Measurements from ENCODE around the gene CFAP90.

CFAP90 gene

DNA sequence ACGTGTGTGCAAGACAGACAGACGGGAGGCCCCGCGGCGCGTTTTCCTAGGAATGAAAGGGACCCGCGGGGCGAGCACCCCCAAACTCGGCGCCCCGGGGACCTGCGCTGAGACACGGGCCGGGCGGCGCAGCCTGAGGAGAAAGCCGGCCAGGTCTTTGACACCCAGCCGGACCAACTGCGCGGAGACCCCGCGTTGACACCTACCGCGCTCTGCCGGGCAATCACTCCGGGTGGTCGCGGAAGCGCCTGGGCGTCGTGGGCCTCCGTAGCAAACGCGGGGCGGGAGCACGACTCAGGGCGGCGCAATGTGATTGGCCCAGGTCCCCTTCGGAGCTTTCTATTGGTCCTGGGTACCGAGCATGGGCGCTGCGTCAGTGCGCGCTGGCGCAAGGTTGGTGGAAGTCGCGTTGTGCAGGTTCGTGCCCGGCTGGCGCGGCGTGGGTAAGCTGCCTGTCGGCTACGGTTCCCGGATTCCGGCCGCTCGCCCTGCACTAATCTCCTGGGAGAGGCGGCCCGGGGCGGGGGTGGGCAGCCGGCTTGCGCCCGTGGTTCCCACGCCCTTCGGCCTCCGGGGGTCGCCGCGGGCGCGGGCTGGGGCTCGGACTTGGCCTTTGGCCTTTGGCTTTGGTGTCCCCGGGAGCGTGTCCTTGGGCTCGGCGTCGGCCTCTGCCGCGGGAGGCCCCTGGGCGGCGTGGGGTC, 18.0 kb upstream of the CFAP90 start, which contains the start of the genes FASTKD3 and MTRR:
Gene FASTKD3 (minus strand): TSS at position 259 of the 701 bp plus-strand sequence. CDS start 948 bp downstream, outside the sequence.
Gene MTRR (plus strand): TSS at position 376 of the 701 bp plus-strand sequence. CDS start 1,647 bp downstream, outside the sequence.
- Histone ChIP-seq H3K9ac (ENCODE audit: low read depth in 1 of 2, low read length in 2 of 2) (peak within 1 kb of the TSS; percentile 73 to 79), H3K27me3 (ENCODE audit: control insufficient read depth in 1 of 2, insufficient read depth in 2 of 2, low read length in 2 of 2) (no peaks in the 10 kb centered on the region), H3K27ac (ENCODE audit: low read depth, low read length) (peak within 1 kb of the TSS; percentile 28), H3K4me1 (ENCODE audit: control insufficient read depth in 1 of 2, insufficient read depth in 2 of 2, low read length in 2 of 2) (peaks cover 38 to 43% of the 10 kb centered on the region in 2 donors), H3K36me3 (ENCODE audit: control insufficient read depth in 1 of 2, insufficient read depth in 2 of 2, low read length in 2 of 2) (peaks cover 5 to 11% of the 10 kb centered on the region in 2 donors), H3K4me3 (ENCODE audit: low read depth in 1 of 2, low read length in 2 of 2) (peak within 1 kb of the TSS; percentile 79 to 83), H3K9me3 (ENCODE audit: control insufficient read depth in 1 of 2, low read length in 2 of 2) (no peaks in the 10 kb centered on the region)

GRCh38 chr5:7868427-7868772, 17.5 kb upstream of the CFAP90 start:
- Histone ChIP-seq H3K4me3 (ENCODE audit: low read depth in 1 of 2, low read length in 2 of 2) (peak overlapping the region; percentile 79 to 83), H3K27me3 (ENCODE audit: control insufficient read depth in 1 of 2, insufficient read depth in 2 of 2, low read length in 2 of 2) (no peaks in the 10 kb centered on the region), H3K9me3 (ENCODE audit: control insufficient read depth in 1 of 2, low read length in 2 of 2) (no peaks in the 10 kb centered on the region), H3K9ac (ENCODE audit: low read depth in 1 of 2, low read length in 2 of 2) (peak overlapping the region; percentile 73 to 79), H3K4me1 (ENCODE audit: control insufficient read depth in 1 of 2, insufficient read depth in 2 of 2, low read length in 2 of 2) (peaks cover 38 to 40% of the 10 kb centered on the region in 2 donors), H3K36me3 (ENCODE audit: control insufficient read depth in 1 of 2, insufficient read depth in 2 of 2, low read length in 2 of 2) (peaks cover 5 to 11% of the 10 kb centered on the region in 2 donors), H3K27ac (ENCODE audit: low read depth, low read length) (no peak overlapping the region)

GRCh38 chr5:7867260-7867659, 16.3 kb upstream of the CFAP90 start:
- H3K27ac ChIP-seq (ENCODE audit: low read depth, low read length) = no peak overlapping the region
- no peaks in the 10 kb centered on the region for H3K9me3 ChIP-seq (ENCODE audit: control insufficient read depth in 1 of 2, low read length in 2 of 2)
- peaks cover 10 to 14% of the 10 kb centered on the region in 2 donors for H3K36me3 ChIP-seq (ENCODE audit: control insufficient read depth in 1 of 2, insufficient read depth in 2 of 2, low read length in 2 of 2)
- peaks cover 33 to 34% of the 10 kb centered on the region in 2 donors for H3K4me1 ChIP-seq (ENCODE audit: control insufficient read depth in 1 of 2, insufficient read depth in 2 of 2, low read length in 2 of 2)
- peak overlapping the region in 1 of 2 donors; percentile 5 for H3K9ac ChIP-seq (ENCODE audit: low read depth in 1 of 2, low read length in 2 of 2)
- no peaks in the 10 kb centered on the region for H3K27me3 ChIP-seq (ENCODE audit: control insufficient read depth in 1 of 2, insufficient read depth in 2 of 2, low read length in 2 of 2)
- peak overlapping the region; percentile 7 to 83 for H3K4me3 ChIP-seq (ENCODE audit: low read depth in 1 of 2, low read length in 2 of 2)

- peaks cover 17 to 24% of the 10 kb centered on the region in 2 donors for H3K36me3 ChIP-seq (ENCODE audit: control insufficient read depth in 1 of 2, insufficient read depth in 2 of 2, low read length in 2 of 2)
- peaks cover 28 to 30% of the 10 kb centered on the region in 2 donors for H3K4me1 ChIP-seq (ENCODE audit: control insufficient read depth in 1 of 2, insufficient read depth in 2 of 2, low read length in 2 of 2)
- H3K9me3 ChIP-seq (ENCODE audit: control insufficient read depth in 1 of 2, low read length in 2 of 2) = no peaks in the 10 kb centered on the region
- H3K27ac ChIP-seq (ENCODE audit: low read depth, low read length) = no peak overlapping the region
- H3K4me3 ChIP-seq (ENCODE audit: low read depth in 1 of 2, low read length in 2 of 2) = no peak overlapping the region
- H3K9ac ChIP-seq (ENCODE audit: low read depth in 1 of 2, low read length in 2 of 2) = no peak overlapping the region
- no peaks in the 10 kb centered on the region for H3K27me3 ChIP-seq (ENCODE audit: control insufficient read depth in 1 of 2, insufficient read depth in 2 of 2, low read length in 2 of 2)
Observed at GRCh38 chr5:7866196-7866595, 15.3 kb upstream of the CFAP90 start.

GRCh38 chr5:7857926-7858632, 7.1 kb upstream of the CFAP90 start:
- Histone ChIP-seq H3K27ac (ENCODE audit: low read depth, low read length) (no peak overlapping the region), H3K4me1 (ENCODE audit: control insufficient read depth in 1 of 2, insufficient read depth in 2 of 2, low read length in 2 of 2) (no peaks in the 10 kb centered on the region), H3K9me3 (ENCODE audit: control insufficient read depth in 1 of 2, low read length in 2 of 2) (no peaks in the 10 kb centered on the region), H3K4me3 (ENCODE audit: low read depth in 1 of 2, low read length in 2 of 2) (no peak overlapping the region), H3K36me3 (ENCODE audit: control insufficient read depth in 1 of 2, insufficient read depth in 2 of 2, low read length in 2 of 2) (peaks cover 12 to 45% of the 10 kb centered on the region in 2 donors), H3K27me3 (ENCODE audit: control insufficient read depth in 1 of 2, insufficient read depth in 2 of 2, low read length in 2 of 2) (no peaks in the 10 kb centered on the region), H3K9ac (ENCODE audit: low read depth in 1 of 2, low read length in 2 of 2) (no peak overlapping the region)

GRCh38 chr5:7857361-7857760, 6.4 kb upstream of the CFAP90 start:
- Histone ChIP-seq H3K4me1 (ENCODE audit: control insufficient read depth in 1 of 2, insufficient read depth in 2 of 2, low read length in 2 of 2) (no peaks in the 10 kb centered on the region), H3K9ac (ENCODE audit: low read depth in 1 of 2, low read length in 2 of 2) (no peak overlapping the region), H3K27ac (ENCODE audit: low read depth, low read length) (no peak overlapping the region), H3K4me3 (ENCODE audit: low read depth in 1 of 2, low read length in 2 of 2) (no peak overlapping the region), H3K36me3 (ENCODE audit: control insufficient read depth in 1 of 2, insufficient read depth in 2 of 2, low read length in 2 of 2) (peaks cover 8 to 38% of the 10 kb centered on the region in 2 donors), H3K9me3 (ENCODE audit: control insufficient read depth in 1 of 2, low read length in 2 of 2) (no peaks in the 10 kb centered on the region), H3K27me3 (ENCODE audit: control insufficient read depth in 1 of 2, insufficient read depth in 2 of 2, low read length in 2 of 2) (no peaks in the 10 kb centered on the region)

DNA sequence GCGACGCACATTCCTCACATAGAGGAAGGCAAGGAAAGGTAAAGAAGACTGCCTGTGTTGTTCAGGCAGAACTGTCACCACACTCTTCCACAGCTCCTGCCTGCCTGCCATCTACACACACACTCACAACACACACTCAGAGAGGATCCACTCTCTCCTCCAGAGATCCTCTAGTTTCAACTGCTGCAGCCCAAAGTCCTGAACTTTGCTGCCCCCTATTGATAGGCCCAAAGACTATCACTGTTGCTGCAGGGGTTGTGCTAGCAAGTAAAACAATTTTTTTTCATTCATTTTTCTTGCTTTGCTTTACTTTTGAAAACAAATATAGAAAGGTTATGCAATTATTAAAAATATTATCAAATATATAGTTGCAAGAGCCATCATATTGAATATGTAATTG, 5.9 kb upstream of the CFAP90 start:
- Histone ChIP-seq H3K36me3 (ENCODE audit: control insufficient read depth in 1 of 2, insufficient read depth in 2 of 2, low read length in 2 of 2) (peaks cover 4 to 34% of the 10 kb centered on the region in 2 donors), H3K27me3 (ENCODE audit: control insufficient read depth in 1 of 2, insufficient read depth in 2 of 2, low read length in 2 of 2) (no peaks in the 10 kb centered on the region), H3K27ac (ENCODE audit: low read depth, low read length) (no peak overlapping the region), H3K9ac (ENCODE audit: low read depth in 1 of 2, low read length in 2 of 2) (no peak overlapping the region), H3K9me3 (ENCODE audit: control insufficient read depth in 1 of 2, low read length in 2 of 2) (no peaks in the 10 kb centered on the region), H3K4me3 (ENCODE audit: low read depth in 1 of 2, low read length in 2 of 2) (no peak overlapping the region), H3K4me1 (ENCODE audit: control insufficient read depth in 1 of 2, insufficient read depth in 2 of 2, low read length in 2 of 2) (no peaks in the 10 kb centered on the region)

DNA sequence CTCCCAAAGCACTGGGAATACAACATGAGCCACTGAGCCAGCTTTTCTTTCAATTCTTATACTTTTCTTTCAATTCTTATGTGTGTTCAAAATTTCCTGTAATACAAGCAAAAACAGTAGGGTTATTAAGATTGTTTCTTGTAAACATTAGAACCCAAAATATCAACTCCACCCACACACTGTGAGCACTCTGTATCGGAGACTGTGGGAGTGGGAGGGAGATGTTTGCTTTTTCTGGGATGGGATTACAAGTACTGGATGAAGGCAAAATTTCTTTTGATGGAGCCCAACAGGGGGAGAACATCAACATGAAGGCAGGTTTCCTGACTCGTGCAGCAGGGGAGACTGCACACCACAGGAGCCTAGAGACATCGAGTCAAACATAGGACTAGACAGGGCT, 4.7 kb upstream of the CFAP90 start:
- Histone ChIP-seq H3K27ac (ENCODE audit: low read depth, low read length) (no peak overlapping the region), H3K9ac (ENCODE audit: low read depth in 1 of 2, low read length in 2 of 2) (no peak overlapping the region), H3K4me1 (ENCODE audit: control insufficient read depth in 1 of 2, insufficient read depth in 2 of 2, low read length in 2 of 2) (no peaks in the 10 kb centered on the region), H3K9me3 (ENCODE audit: control insufficient read depth in 1 of 2, low read length in 2 of 2) (no peaks in the 10 kb centered on the region), H3K27me3 (ENCODE audit: control insufficient read depth in 1 of 2, insufficient read depth in 2 of 2, low read length in 2 of 2) (peaks cover 4 to 5% of the 10 kb centered on the region in 2 donors), H3K4me3 (ENCODE audit: low read depth in 1 of 2, low read length in 2 of 2) (no peak overlapping the region), H3K36me3 (ENCODE audit: control insufficient read depth in 1 of 2, insufficient read depth in 2 of 2, low read length in 2 of 2) (peaks cover 0 to 26% of the 10 kb centered on the region in 2 donors)

- Histone ChIP-seq H3K36me3 (ENCODE audit: control insufficient read depth in 1 of 2, insufficient read depth in 2 of 2, low read length in 2 of 2) (peaks cover 0 to 7% of the 10 kb centered on the region in 2 donors), H3K4me3 (ENCODE audit: low read depth in 1 of 2, low read length in 2 of 2) (no peak overlapping the region), H3K27me3 (ENCODE audit: control insufficient read depth in 1 of 2, insufficient read depth in 2 of 2, low read length in 2 of 2) (peaks cover 21 to 24% of the 10 kb centered on the region in 2 donors), H3K4me1 (ENCODE audit: control insufficient read depth in 1 of 2, insufficient read depth in 2 of 2, low read length in 2 of 2) (peaks cover 3 to 6% of the 10 kb centered on the region in 2 donors), H3K27ac (ENCODE audit: low read depth, low read length) (no peak overlapping the region), H3K9ac (ENCODE audit: low read depth in 1 of 2, low read length in 2 of 2) (no peak overlapping the region), H3K9me3 (ENCODE audit: control insufficient read depth in 1 of 2, low read length in 2 of 2) (no peaks in the 10 kb centered on the region)
Observed at GRCh38 chr5:7852988-7853387, 2.1 kb upstream of the CFAP90 start.

GRCh38 chr5:7852542-7852941, 1.6 kb upstream of the CFAP90 start:
- no peak overlapping the region for H3K9ac ChIP-seq (ENCODE audit: low read depth in 1 of 2, low read length in 2 of 2)
- no peak overlapping the region for H3K4me3 ChIP-seq (ENCODE audit: low read depth in 1 of 2, low read length in 2 of 2)
- H3K27me3 ChIP-seq (ENCODE audit: control insufficient read depth in 1 of 2, insufficient read depth in 2 of 2, low read length in 2 of 2) = peaks cover 21 to 24% of the 10 kb centered on the region in 2 donors
- H3K4me1 ChIP-seq (ENCODE audit: control insufficient read depth in 1 of 2, insufficient read depth in 2 of 2, low read length in 2 of 2) = peaks cover 3 to 6% of the 10 kb centered on the region in 2 donors
- H3K36me3 ChIP-seq (ENCODE audit: control insufficient read depth in 1 of 2, insufficient read depth in 2 of 2, low read length in 2 of 2) = peaks cover 0 to 2% of the 10 kb centered on the region in 2 donors
- no peak overlapping the region for H3K27ac ChIP-seq (ENCODE audit: low read depth, low read length)
- no peaks in the 10 kb centered on the region for H3K9me3 ChIP-seq (ENCODE audit: control insufficient read depth in 1 of 2, low read length in 2 of 2)
